ENCODE results near the gene OR6B2.

OR6B2 gene

GRCh38 chr2:240037358-240037757 lies 7.1 kb upstream of the OR6B2 start:
- Mint-ChIP-seq H3K4me3 (no peak overlapping the region), H3K27ac (no peak overlapping the region), H3K27me3 (ENCODE audit: low read depth, poor library complexity) (no peaks in the 10 kb centered on the region), H3K4me1 (no peaks in the 10 kb centered on the region), H3K9me3 (no peaks in the 10 kb centered on the region), H3K36me3 (ENCODE audit: low read depth) (no peaks in the 10 kb centered on the region)
- no peak for DNase-seq
- no peak for TF ChIP-seq CTCF (IDR thresholded peaks at IDR 0.05)

- DNase-seq = no peak
- no peak for TF ChIP-seq CTCF (IDR thresholded peaks at IDR 0.05)
- Mint-ChIP-seq H3K4me3 (no peak overlapping the region), H3K36me3 (ENCODE audit: low read depth) (no peaks in the 10 kb centered on the region), H3K9me3 (no peaks in the 10 kb centered on the region), H3K27ac (no peak overlapping the region), H3K4me1 (no peaks in the 10 kb centered on the region), H3K27me3 (ENCODE audit: low read depth, poor library complexity) (peaks cover 13% of the 10 kb centered on the region)
Measured at GRCh38 chr2:240033330-240033678, 3.1 kb upstream of the OR6B2 start.

GRCh38 chr2:240032406-240033329 lies 2.4 kb upstream of the OR6B2 start:
- Mint-ChIP-seq H3K27ac (no peak overlapping the region), H3K4me3 (no peak overlapping the region), H3K4me1 (no peaks in the 10 kb centered on the region), H3K9me3 (no peaks in the 10 kb centered on the region), H3K27me3 (ENCODE audit: low read depth, poor library complexity) (peaks cover 19% of the 10 kb centered on the region), H3K36me3 (ENCODE audit: low read depth) (no peaks in the 10 kb centered on the region)
- no peak for DNase-seq
- TF ChIP-seq CTCF (IDR thresholded peaks at IDR 0.05) = no peak

- Mint-ChIP-seq H3K36me3 (ENCODE audit: low read depth) (peaks cover 17% of the 10 kb centered on the region), H3K4me3 (peak overlapping the region; percentile 97), H3K9me3 (peaks cover 7% of the 10 kb centered on the region), H3K4me1 (peaks cover 22% of the 10 kb centered on the region), H3K27me3 (ENCODE audit: low read depth, poor library complexity) (peaks cover 35% of the 10 kb centered on the region), H3K27ac (peak overlapping the region; percentile 80)
- peak; percentile 34 for DNase-seq
- no peak for TF ChIP-seq CTCF (IDR thresholded peaks at IDR 0.05)
Measured at GRCh38 chr2:240024766-240025165, 5.5 kb downstream of the OR6B2 start.

GRCh38 chr2:240023792-240024191 lies 6.4 kb downstream of the OR6B2 start:
- TF ChIP-seq CTCF (IDR thresholded peaks at IDR 0.05) = no peak
- peaks cover 22% of the 10 kb centered on the region for H3K4me1 Mint-ChIP-seq
- H3K27ac Mint-ChIP-seq = no peak overlapping the region
- H3K36me3 Mint-ChIP-seq (ENCODE audit: low read depth) = peaks cover 21% of the 10 kb centered on the region
- peaks cover 27% of the 10 kb centered on the region for H3K27me3 Mint-ChIP-seq (ENCODE audit: low read depth, poor library complexity)
- peaks cover 7% of the 10 kb centered on the region for H3K9me3 Mint-ChIP-seq
- no peak for DNase-seq
- H3K4me3 Mint-ChIP-seq = peak overlapping the region; percentile 97

Data from nephron progenitor cell (in vitro differentiated cells).